ENCODE results near the gene BNIP3.

GRCh38 chr10:132018446-132018845 lies 36.7 kb upstream of the BNIP3 start:
- no peak for TF ChIP-seq CTCF (IDR thresholded peaks at IDR 0.05; ENCODE audit: insufficient read depth, low read depth, low read length)
- no peak for TF ChIP-seq EZH2 (IDR thresholded peaks at IDR 0.05; ENCODE audit: insufficient read depth, low read length)

Data from astrocyte (in vitro differentiated cells and primary cell).